HEK293T (cell line): Measurements from ENCODE around the gene DUS2.

Experiments
- CTCF ChIA-PET: fragments of 350-600 bp; formaldehyde crosslinking; extraction: SDS; loops from one replicate; lab custom pipeline; 2021; ENCODE audit warnings: antibody characterized with exemption, inconsistent platforms; lab: Yijun Ruan, JAX
- POLR2A ChIA-PET: fragments of 350-600 bp; formaldehyde crosslinking; extraction: SDS; loops from one replicate; lab custom pipeline; 2020; ENCODE audit warnings: antibody characterized with exemption, inconsistent platforms; lab: Yijun Ruan, JAX
- DNase-seq: peaks from one replicate; pipeline ENCODE4 v3.0.0; 2012; ENCODE audit warnings: mixed read lengths; ENCODE audit errors: extremely low spot score
- ARNT ChIP-seq: fragments of 450-650 bp; IDR thresholded peaks from 2 replicates; pipeline ENCODE4 v1.6.1; 2017; ENCODE audit warnings: mild to moderate bottlenecking
- BHLHE40 ChIP-seq: fragments of 450-650 bp; IDR thresholded peaks from 2 replicates; pipeline ENCODE4 v1.6.1; 2016; ENCODE audit warnings: mild to moderate bottlenecking, moderate library complexity, borderline replicate concordance
- CTBP1 ChIP-seq: fragments of 450-650 bp; IDR thresholded peaks from 2 replicates; pipeline ENCODE4 v1.6.1; 2016; ENCODE audit warnings: borderline replicate concordance
- ELF4 ChIP-seq: fragments of 450-650 bp; IDR thresholded peaks from 2 replicates; pipeline ENCODE4 v1.6.1; 2017; ENCODE audit warnings: antibody characterized with exemption
- FOXA1 ChIP-seq: fragments of 450-650 bp; IDR thresholded peaks from 2 replicates; pipeline ENCODE4 v1.6.1; 2016; ENCODE audit warnings: mild to moderate bottlenecking
- FOXK2 ChIP-seq: fragments of 450-650 bp; IDR thresholded peaks from 2 replicates; pipeline ENCODE4 v1.6.1; 2016; ENCODE audit warnings: mild to moderate bottlenecking
- FOXM1 ChIP-seq: fragments of 450-650 bp; IDR thresholded peaks from 2 replicates; pipeline ENCODE4 v1.6.1; 2017; ENCODE audit warnings: mild to moderate bottlenecking, borderline replicate concordance
- HDGF ChIP-seq: fragments of 450-650 bp; IDR thresholded peaks from 2 replicates; pipeline ENCODE4 v1.6.1; 2017; ENCODE audit warnings: antibody characterized with exemption, borderline replicate concordance
- L3MBTL2 ChIP-seq: fragments of 450-650 bp; conservative IDR thresholded peaks from 2 replicates; pipeline ENCODE4 v1.6.1; 2016; ENCODE audit warnings: mild to moderate bottlenecking
- LEF1 ChIP-seq: fragments of 450-650 bp; IDR thresholded peaks from 2 replicates; pipeline ENCODE4 v1.6.1; 2017; ENCODE audit warnings: mild to moderate bottlenecking, borderline replicate concordance
- NFRKB ChIP-seq: fragments of 450-650 bp; IDR thresholded peaks from 2 replicates; pipeline ENCODE4 v1.6.1; 2016; ENCODE audit warnings: mild to moderate bottlenecking, moderate library complexity
- PKNOX1 ChIP-seq: fragments of 450-650 bp; IDR thresholded peaks from 2 replicates; pipeline ENCODE4 v1.6.1; 2016
- SP1 ChIP-seq: fragments of 450-650 bp; IDR thresholded peaks from 2 replicates; pipeline ENCODE4 v1.6.1; 2017
- SUZ12 ChIP-seq: fragments of 450-650 bp; IDR thresholded peaks from 2 replicates; pipeline ENCODE4 v1.6.1; 2016; ENCODE audit warnings: mild to moderate bottlenecking
- TARDBP ChIP-seq: fragments of 450-650 bp; IDR thresholded peaks from 2 replicates; pipeline ENCODE4 v1.6.1; 2016
- ZNF384 ChIP-seq: fragments of 450-650 bp; IDR thresholded peaks from 2 replicates; pipeline ENCODE4 v1.6.1; 2016

DUS2 gene

GRCh38 chr16:68031951-68032350 lies 8.9 kb downstream of the DUS2 start:
- CTCF ChIA-PET, result no interaction called here
- TF ChIP-seq TARDBP (no peak), HDGF (no peak), FOXM1 (no peak), SUZ12 (no peak), LEF1 (no peak), FOXA1 (no peak), ELF4 (no peak), L3MBTL2 (no peak), FOXK2 (no peak), ARNT (no peak), SP1 (no peak), PKNOX1 (no peak)
- POLR2A ChIA-PET, result no interaction called here
- no peak for DNase-seq

- no peak for DNase-seq
- ChIA-PET POLR2A (interaction anchor here (2.5 kb wide), 1 partner anchor 10 kb away, joined by 9 read pairs; the partner anchor contains the start of genes DDX28 and DUS2), CTCF (interaction anchor here (1.1 kb wide), 1 partner anchor 65 kb away, joined by 3 read pairs; no protein-coding TSS in a partner anchor)
- no peak for TF ChIP-seq CTBP1
- no peak for TF ChIP-seq BHLHE40
- TF ChIP-seq SP1, result no peak
- TF ChIP-seq ARNT, result no peak
- TF ChIP-seq ZNF384, result no peak
- TF ChIP-seq L3MBTL2, result no peak
- no peak for TF ChIP-seq SUZ12
- no peak for TF ChIP-seq NFRKB
- TF ChIP-seq TARDBP, result no peak
Observed at GRCh38 chr16:68033101-68033500, 10.0 kb downstream of the DUS2 start.

- peak; percentile 62; the same call in 1 of the 2 replicates for TF ChIP-seq ZNF384
- TF ChIP-seq L3MBTL2, result no peak
- TF ChIP-seq LEF1, result no peak
- ChIA-PET POLR2A (no interaction called here), CTCF (interaction anchor here (0.7 kb wide), 1 partner anchor 14 kb away, joined by 3 read pairs; no protein-coding TSS in a partner anchor)
- no peak for DNase-seq
Observed at GRCh38 chr16:68035227-68035626, 12.1 kb downstream of the DUS2 start.

- DNase-seq, result no peak
- POLR2A ChIA-PET, result interaction anchor here (0.7 kb wide), 1 partner anchor 91 kb away, joined by 4 read pairs; no protein-coding TSS in a partner anchor
- TF ChIP-seq SP1, result no peak
- TF ChIP-seq ARNT, result no peak
- TF ChIP-seq FOXK2, result no peak
- TF ChIP-seq PKNOX1, result no peak
- no peak for TF ChIP-seq FOXA1
- TF ChIP-seq ELF4, result no peak
- no peak for TF ChIP-seq FOXM1
- CTCF ChIA-PET, result no interaction called here
Observed at GRCh38 chr16:68037841-68038597, 14.9 kb downstream of the DUS2 start.

- peak; percentile 83 for DNase-seq
- no peak for TF ChIP-seq FOXA1
- no peak for TF ChIP-seq TARDBP
- TF ChIP-seq BHLHE40, result no peak
- TF ChIP-seq FOXM1, result no peak
- no peak for TF ChIP-seq HDGF
- CTCF ChIA-PET, result interaction anchor here (0.6 to 1.9 kb wide), 11 partner anchors 11 to 368 kb away, joined by 3 to 7 read pairs (median 4); partner anchors contain the start of genes DDX28 and DUS2
- POLR2A ChIA-PET, result interaction anchor here (1.4 to 1.5 kb wide), 2 partner anchors 18 to 52 kb away, joined by 4 to 6 read pairs; partner anchors contain the start of genes DDX28 and DUS2
Observed at GRCh38 chr16:68040506-68041288, 17.6 kb downstream of the DUS2 start.

- CTCF ChIA-PET, result interaction anchor here (1.9 kb wide), 1 partner anchor 20 kb away, joined by 7 read pairs; the partner anchor contains the start of genes DDX28 and DUS2
- TF ChIP-seq PKNOX1 (no peak), L3MBTL2 (no peak), CTBP1 (no peak), ZNF384 (no peak), NFRKB (no peak), FOXM1 (no peak), BHLHE40 (no peak), ARNT (no peak), LEF1 (no peak), FOXA1 (no peak), TARDBP (no peak), ELF4 (no peak), SP1 (no peak), HDGF (no peak), FOXK2 (no peak), SUZ12 (no peak)
- no peak for DNase-seq
- POLR2A ChIA-PET, result interaction anchor here (1.1 kb wide), 1 partner anchor 106 kb away, joined by 4 read pairs; no protein-coding TSS in a partner anchor
Observed at GRCh38 chr16:68041783-68042182, 18.7 kb downstream of the DUS2 start.
